PFSK-1 (cell line): ENCODE measurements around the gene NCF4.

Source experiments
- POLR2AphosphoS5 ChIP-seq: IDR thresholded peaks from 2 replicates; pipeline ENCODE4 v1.6.1; 2012; ENCODE audit warnings: low read depth, mild to moderate bottlenecking, control low read depth, low read length, moderate library complexity
- SIN3A ChIP-seq: IDR thresholded peaks from 2 replicates; pipeline ENCODE4 v1.6.1; 2012; ENCODE audit warnings: mild to moderate bottlenecking, low read length, moderate library complexity, borderline replicate concordance; ENCODE audit not compliant: insufficient read depth
- TAF1 ChIP-seq: IDR thresholded peaks from 2 replicates; pipeline ENCODE4 v1.6.1; 2012; ENCODE audit warnings: low read length, control low read depth, borderline replicate concordance; ENCODE audit not compliant: insufficient read depth
- TF ChIP-seq, protein P1 (sequence below), 2 experiments: IDR thresholded peaks; 2 replicates each; pipeline versions ENCODE4 v1.6.1 to v1.8.0; 2011 to 2012; ENCODE audit warnings: low read depth in 2 of 2, low read length in 2 of 2, control low read depth in 1 of 2, inconsistent platforms in 1 of 2, mild to moderate bottlenecking in 1 of 2, moderate library complexity in 1 of 2; ENCODE audit not compliant: insufficient read depth in 1 of 2

DNA sequence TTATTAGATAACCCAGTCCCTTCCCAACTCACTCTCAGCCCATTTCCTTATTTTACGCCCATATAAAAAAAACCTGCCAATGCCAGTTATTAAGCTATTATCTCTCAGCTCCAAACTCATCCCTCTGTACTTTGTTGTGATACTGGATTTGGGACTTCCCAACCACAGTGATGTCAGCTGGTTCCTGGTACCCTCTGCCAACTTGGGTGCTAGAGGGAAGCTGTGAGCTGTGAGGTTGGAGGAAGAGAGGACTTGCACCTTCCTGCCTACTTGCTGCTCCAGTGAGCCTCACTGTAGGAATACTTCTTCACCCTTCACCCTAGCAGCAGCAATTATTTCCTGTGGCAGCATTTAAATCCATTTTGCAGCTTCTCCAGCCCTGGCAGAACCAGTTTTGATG is 33.5 kb downstream of the NCF4 start:
- TF ChIP-seq POLR2AphosphoS5 (no peak), TAF1 (no peak), SIN3A (no peak)
- TF ChIP-seq, protein P1, sequence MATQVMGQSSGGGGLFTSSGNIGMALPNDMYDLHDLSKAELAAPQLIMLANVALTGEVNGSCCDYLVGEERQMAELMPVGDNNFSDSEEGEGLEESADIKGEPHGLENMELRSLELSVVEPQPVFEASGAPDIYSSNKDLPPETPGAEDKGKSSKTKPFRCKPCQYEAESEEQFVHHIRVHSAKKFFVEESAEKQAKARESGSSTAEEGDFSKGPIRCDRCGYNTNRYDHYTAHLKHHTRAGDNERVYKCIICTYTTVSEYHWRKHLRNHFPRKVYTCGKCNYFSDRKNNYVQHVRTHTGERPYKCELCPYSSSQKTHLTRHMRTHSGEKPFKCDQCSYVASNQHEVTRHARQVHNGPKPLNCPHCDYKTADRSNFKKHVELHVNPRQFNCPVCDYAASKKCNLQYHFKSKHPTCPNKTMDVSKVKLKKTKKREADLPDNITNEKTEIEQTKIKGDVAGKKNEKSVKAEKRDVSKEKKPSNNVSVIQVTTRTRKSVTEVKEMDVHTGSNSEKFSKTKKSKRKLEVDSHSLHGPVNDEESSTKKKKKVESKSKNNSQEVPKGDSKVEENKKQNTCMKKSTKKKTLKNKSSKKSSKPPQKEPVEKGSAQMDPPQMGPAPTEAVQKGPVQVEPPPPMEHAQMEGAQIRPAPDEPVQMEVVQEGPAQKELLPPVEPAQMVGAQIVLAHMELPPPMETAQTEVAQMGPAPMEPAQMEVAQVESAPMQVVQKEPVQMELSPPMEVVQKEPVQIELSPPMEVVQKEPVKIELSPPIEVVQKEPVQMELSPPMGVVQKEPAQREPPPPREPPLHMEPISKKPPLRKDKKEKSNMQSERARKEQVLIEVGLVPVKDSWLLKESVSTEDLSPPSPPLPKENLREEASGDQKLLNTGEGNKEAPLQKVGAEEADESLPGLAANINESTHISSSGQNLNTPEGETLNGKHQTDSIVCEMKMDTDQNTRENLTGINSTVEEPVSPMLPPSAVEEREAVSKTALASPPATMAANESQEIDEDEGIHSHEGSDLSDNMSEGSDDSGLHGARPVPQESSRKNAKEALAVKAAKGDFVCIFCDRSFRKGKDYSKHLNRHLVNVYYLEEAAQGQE (IDR thresholded peaks at IDR 0.05; ENCODE audit: insufficient read depth in 1 of 2, low read depth in 2 of 2, low read length in 2 of 2) = no peak
